GM08714 (cell line): ENCODE results near the gene MAGEA3.
"Not testable (repeated sequence)": the region's sequence is repeated elsewhere in the genome, so short reads cannot be mapped to it uniquely, and the experiment has no call there.

Source experiments
- H3K4me3 ChIP-seq: fragments of 200-500 bp; sonication (Bioruptor generic); 2 replicates; pipeline ENCODE4 v1.5.1; 2014; ENCODE audit warnings: mild to moderate bottlenecking, low read length, inconsistent platforms
- ZNF274 ChIP-seq: IDR thresholded peaks from 2 replicates; pipeline ENCODE4 v1.6.1; 2012; ENCODE audit warnings: mild to moderate bottlenecking, low read depth, low read length

The MAGEA3 gene, protein sequence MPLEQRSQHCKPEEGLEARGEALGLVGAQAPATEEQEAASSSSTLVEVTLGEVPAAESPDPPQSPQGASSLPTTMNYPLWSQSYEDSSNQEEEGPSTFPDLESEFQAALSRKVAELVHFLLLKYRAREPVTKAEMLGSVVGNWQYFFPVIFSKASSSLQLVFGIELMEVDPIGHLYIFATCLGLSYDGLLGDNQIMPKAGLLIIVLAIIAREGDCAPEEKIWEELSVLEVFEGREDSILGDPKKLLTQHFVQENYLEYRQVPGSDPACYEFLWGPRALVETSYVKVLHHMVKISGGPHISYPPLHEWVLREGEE

DNA sequence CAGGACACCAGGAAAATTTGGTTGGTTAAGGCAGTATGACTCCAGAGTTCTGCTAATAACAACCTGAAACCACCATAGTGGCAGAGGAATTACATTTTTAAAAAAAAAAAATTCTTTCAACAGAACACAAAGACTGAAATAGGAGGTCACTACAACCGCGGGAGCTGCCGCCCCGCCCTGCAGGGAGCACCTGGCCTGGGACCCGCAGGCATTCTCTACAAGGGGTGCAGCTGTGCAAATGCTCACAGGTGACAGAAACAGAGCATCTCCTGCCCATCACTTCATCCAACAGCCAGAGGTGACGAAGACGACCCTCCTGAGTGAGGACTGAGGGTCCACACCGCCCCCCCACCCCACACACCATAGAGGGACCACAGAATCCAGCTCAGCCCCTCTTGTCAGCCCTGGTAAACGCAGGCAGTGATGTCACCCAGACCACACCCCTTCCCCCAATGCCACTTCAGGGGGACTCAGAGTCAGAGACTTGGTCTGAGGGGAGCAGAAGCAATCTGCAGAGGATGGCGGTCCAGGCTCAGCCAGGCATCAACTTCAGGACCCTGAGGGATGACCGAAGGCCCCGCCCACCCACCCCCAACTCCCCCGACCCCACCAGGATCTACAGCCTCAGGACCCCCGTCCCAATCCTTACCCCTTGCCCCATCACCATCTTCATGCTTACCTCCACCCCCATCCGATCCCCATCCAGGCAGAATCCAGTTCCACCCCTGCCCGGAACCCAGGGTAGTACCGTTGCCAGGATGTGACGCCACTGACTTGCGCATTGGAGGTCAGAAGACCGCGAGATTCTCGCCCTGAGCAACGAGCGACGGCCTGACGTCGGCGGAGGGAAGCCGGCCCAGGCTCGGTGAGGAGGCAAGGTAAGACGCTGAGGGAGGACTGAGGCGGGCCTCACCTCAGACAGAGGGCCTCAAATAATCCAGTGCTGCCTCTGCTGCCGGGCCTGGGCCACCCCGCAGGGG is at the start of gene MAGEA3:
TSS of gene MAGEA3 (plus strand) at position 843 of the 980 bp plus-strand sequence. CDS start 2,039 bp downstream, outside the sequence.
- not testable (repeated sequence) for H3K4me3 ChIP-seq

DNA sequence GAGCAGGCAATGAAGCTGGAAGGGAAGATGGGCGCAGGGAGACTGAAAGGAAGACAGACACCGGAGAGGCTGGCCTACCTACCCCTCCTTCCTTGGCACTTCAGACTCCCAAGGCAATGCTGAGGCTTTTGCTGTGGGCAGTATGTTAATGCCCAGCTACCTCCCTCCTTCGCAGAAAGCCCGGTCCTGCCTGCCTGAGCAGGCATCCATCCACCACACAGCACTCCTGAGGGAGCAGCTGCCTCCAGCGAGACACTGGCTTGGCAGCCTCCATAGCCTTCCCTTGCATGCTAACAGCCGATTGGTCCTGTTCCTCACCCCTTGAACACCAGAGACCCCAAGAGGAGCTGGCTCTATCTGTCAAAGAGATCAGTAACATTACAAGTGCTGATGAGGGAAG is 46.5 kb upstream of the MAGEA3 start:
- no peak overlapping the region for H3K4me3 ChIP-seq
- no peak for TF ChIP-seq ZNF274

DNA sequence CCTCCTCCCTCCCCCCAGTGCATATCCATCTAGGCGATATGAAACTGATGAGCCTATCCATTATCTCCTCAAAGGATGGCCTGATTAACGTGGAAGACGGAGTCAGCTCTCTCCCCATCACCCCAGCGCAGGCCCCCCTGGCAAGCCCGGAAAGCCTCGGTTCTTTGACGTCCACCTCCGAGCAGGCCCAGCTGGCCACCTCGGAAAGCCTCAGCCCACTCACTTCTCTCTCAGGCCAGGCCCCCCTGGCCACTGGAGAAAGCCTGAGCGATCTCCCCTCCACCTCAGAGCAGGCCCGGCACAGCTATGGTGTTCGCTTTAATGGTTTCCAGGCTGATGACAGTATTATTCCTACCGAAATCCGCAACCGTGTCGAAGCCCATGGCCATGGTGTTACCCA is 46.1 kb upstream of the MAGEA3 start:
- no peak for TF ChIP-seq ZNF274
- H3K4me3 ChIP-seq = no peak overlapping the region

DNA sequence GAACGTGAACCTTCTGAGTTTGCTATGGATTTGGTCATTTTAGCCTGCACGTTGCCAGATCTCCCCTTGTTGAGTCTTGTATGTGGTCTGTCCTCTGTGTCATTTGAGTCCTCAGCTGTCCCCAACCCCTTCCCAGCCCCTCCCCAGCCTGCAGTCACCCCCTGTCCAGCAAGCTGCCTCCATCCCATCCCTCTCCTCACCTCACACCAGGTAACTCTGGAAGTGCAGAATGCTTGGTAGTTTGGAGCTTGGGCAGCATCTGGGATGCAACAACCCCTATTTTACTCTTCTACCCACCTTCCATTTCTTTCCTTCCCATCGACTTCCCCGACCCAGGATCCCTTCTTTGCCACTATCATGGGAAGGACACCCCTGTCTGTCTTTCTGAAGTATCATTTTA is 42.5 kb upstream of the MAGEA3 start:
- no peak overlapping the region for H3K4me3 ChIP-seq
- no peak for TF ChIP-seq ZNF274

DNA sequence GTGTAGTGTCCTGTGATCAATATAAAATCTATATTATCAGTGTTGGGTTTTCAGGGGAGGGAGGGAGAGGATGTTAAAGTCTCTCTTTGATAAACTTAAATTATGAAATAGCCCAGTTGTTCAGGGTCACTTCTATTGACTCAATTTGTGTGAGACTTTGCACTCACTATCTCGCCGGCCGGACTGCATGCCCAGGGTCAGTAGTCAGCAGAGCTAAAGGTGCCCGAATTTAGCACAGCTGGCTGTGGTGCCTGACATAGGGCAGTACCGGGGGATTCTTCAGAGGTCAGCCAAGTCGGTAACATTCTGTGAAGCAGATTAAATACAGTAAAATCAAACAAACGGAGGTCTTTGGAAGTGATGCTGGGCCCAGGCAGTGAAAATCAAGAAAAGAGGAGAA is 41.7 kb upstream of the MAGEA3 start:
- no peak overlapping the region for H3K4me3 ChIP-seq
- TF ChIP-seq ZNF274 = no peak

DNA sequence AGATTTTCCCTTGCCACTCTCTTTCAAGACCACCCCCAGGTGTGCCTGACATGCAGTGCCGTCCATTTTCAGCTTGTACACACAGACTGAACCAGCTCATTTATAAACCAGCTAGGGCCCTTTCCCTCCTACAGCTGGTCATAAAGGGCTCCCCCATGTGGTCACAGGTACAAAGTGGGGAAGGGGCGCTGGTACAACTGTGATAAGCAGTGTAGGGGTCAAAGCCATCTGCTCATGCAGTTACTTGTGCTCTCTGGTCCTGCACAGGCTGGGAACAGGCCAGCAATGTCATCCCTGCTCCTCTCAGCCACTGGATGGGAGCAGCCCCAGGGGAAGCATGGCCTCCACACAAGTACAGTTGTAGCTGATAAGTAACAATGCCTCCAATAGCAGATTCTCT is 40.3 kb upstream of the MAGEA3 start:
- no peak for TF ChIP-seq ZNF274
- no peak overlapping the region for H3K4me3 ChIP-seq

DNA sequence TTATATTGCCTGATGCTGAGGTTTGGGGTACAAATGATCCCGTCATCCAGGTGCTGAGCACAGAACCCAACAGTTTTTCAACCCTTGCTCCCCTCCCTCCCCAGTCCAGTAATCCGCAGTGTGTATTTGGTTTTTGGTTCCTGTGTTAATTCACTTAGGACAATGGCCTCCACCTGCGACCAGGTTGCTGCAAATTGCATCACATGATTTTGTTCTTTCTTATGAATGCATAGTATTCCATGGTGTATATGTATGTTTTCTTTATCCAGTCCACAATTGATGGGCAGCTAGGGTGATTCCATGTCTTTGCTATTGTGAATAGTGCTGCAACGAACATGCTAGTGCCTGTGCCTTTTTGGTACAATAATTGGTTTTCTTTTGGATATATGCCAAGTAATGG is 35.5 kb upstream of the MAGEA3 start:
- H3K4me3 ChIP-seq = no peak overlapping the region
- TF ChIP-seq ZNF274 = no peak

DNA sequence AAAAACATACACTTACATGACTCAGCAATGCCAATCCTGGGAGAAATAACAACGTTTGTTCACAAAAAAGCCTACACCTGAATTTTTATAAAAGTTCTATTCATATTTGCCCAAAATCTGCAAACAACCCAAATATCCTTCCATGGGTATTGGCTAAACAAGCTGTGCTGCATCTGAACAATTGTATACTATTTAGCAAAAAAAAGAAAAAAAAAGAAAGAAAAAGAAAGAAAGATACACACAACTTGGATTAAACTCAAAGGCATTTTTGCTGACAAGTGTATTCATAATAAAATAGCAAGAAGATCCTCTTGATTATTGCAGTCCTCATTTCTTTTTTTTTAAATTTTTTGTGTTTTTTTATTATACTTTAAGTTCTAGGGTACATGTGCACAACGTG is 24.5 kb upstream of the MAGEA3 start:
- no peak overlapping the region for H3K4me3 ChIP-seq
- no peak for TF ChIP-seq ZNF274

DNA sequence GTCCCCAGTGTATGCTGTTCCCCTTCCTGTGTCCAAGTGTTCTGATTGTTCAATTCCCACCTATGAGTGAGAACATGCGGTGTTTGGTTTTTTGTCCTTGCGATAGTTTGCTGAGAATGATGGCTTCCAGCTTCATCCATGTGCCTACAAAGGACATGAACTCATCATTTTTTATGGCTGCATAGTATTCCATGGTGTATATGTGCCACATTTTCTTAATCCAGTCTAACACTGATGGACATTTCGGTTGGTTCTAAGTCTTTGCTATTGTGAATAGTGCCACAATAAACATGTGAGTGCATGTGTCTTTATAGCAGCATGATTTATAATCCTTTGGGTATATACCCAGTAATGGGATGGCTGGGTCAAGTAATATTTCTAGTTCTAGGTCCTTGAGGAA is 23.9 kb upstream of the MAGEA3 start:
- H3K4me3 ChIP-seq = not testable (repeated sequence)

DNA sequence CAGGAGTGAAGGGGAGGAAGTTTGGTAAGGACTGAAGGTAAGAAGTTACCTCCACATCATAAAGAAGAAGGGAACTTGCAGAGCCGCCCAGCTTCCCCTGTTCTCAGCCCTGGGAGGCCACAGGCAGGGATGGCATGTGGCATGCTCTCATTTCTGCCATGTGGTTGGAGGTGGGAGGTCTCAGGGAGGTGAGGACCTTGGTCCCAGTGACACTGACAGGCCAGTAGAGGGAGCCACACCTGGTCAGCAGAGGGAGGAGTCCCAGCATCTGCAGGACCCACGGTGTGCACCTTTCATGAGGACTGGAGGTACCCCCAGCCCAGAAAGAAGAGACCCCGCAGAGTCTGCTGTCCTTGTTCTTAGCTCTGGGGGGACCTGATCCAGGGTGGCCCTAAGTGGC is 17.6 kb upstream of the MAGEA3 start:
- H3K4me3 ChIP-seq = not testable (repeated sequence)

DNA sequence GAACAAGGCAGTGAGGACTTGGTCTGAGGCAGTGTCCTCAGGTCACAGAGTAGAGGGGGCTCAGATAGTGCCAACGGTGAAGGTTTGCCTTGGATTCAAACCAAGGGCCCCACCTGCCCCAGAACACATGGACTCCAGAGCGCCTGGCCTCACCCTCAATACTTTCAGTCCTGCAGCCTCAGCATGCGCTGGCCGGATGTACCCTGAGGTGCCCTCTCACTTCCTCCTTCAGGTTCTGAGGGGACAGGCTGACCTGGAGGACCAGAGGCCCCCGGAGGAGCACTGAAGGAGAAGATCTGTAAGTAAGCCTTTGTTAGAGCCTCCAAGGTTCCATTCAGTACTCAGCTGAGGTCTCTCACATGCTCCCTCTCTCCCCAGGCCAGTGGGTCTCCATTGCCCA is 1.8 kb downstream of the MAGEA3 start:
- H3K4me3 ChIP-seq = not testable (repeated sequence)

DNA sequence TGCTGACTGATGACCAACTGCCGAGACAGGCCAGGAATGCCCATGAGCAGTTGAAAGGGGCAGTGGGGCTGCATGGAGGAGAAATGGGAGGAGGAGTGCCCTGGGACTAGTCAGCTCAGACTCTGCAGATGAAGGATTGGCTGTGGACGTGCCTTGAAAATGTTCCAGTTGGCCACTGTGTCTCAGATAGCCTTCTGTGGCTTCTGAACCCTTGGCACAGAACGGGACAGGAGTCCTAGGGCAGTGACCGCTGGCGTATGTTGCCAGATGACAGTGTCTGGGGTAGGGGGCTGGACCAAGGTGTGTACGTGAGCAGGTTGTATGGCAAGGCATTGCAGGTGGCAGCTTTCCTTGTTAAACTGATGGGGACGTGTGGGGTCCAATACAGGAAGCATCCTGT is 7.9 kb downstream of the MAGEA3 start:
- not testable (repeated sequence) for H3K4me3 ChIP-seq

DNA sequence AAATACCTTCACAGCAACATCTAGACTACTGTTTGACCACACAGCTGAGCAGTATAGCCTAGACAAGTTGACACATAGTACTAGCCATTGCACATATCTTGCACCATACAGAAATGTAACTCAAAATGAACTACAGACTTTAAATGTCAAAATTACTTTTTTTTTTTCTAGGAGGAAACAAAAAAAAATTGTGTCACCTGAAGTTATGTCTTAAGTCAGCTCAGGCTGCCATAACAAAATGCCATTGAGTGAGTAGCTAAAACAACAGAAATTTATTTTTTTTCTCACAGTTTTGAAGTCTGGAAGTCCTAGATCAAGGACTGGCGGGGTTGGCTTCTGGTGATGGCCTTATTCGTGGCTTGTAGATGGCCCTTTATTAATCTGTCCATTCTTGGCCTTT is 10.6 kb downstream of the MAGEA3 start, which contains the start of gene CSAG2:
TSS of gene CSAG2 (minus strand) at position 101 of the 400 bp plus-strand sequence. CDS start 161 bp downstream, outside the sequence.
- not testable (repeated sequence) for H3K4me3 ChIP-seq

DNA sequence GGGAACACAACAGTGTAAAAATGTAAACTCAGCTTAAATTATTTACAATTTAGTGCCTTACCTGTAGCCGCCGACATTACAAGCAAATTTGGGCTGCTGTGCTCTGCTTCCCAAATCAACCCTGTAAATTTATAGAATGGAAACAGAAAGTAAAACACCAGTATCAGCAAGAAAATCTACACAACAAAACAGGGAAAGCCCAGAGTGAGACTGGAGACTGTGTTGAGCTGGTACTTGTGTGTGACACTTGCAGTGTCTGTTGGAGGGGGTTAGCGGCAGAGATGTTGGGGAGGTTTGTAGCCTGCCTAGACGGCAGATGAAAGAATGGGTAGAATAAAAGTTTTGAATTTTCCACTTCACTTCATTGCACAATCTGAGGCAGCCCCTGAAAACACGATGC is 14.6 kb downstream of the MAGEA3 start:
- not testable (repeated sequence) for H3K4me3 ChIP-seq

DNA sequence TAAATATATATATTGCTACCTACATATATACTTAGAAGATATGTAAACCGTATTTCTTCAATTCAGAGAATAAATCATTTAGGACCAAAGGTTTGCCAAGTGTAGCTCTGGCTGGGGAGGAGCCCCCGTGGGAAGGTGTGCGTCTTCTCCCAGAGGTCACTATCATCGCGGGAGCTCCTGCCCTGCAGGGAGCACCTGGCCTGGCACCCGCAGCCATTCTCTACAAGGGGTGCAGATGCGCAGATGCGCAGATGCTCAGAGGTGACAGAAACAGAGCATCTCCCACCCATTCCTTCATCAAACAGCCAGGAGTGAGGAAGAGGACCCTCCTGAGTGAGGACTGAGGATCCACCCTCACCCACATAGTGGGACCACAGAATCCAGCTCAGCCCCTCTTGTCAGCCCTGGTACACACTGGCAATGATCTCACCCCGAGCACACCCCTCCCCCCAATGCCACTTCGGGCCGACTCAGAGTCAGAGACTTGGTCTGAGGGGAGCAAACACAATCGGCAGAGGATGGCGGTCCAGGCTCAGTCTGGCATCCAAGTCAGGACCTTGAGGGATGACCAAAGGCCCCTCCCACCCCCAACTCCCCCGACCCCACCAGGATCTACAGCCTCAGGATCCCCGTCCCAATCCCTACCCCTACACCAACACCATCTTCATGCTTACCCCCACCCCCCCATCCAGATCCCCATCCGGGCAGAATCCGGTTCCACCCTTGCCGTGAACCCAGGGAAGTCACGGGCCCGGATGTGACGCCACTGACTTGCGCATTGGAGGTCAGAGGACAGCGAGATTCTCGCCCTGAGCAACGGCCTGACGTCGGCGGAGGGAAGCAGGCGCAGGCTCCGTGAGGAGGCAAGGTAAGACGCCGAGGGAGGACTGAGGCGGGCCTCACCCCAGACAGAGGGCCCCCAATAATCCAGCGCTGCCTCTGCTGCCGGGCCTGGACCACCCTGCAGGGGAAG is 15.5 kb downstream of the MAGEA3 start, which contains the start of gene MAGEA2B:
TSS of gene MAGEA2B (plus strand) at position 814 of the 973 bp plus-strand sequence. CDS start 2,479 bp downstream, outside the sequence.
- H3K4me3 ChIP-seq = not testable (repeated sequence)
